CD4-positive, CD25-positive, alpha-beta regulatory T cell (primary cell): ENCODE results near the gene ATP13A4. TPM values are rescaled to one million over a fixed set of nuclear protein-coding genes. Genes with fewer than 3 reads are reported as not detected.

Source experiments
- ATAC-seq, 2 donors: fragments of 150-1000 bp; cut with Tn5 transposase; one replicate each; pipeline ENCODE4 v1.10.0; 2021; ENCODE audit warnings: low read depth in 2 of 2, moderate number of reproducible peaks in 2 of 2, moderate library complexity in 1 of 2
- DNase-seq, 3 donors: peaks; one replicate each; pipeline versions ENCODE4 v3.0.0 to v3.0.0-alpha.2; 2012 to 2022; ENCODE audit warnings: mixed read lengths in 1 of 3
- H3K27ac ChIP-seq: one replicate; pipeline ENCODE4 v1.7.0; 2013; ENCODE audit warnings: mild to moderate bottlenecking, low read length; ENCODE audit not compliant: insufficient read depth, poor library complexity, severe bottlenecking
- H3K27me3 ChIP-seq: one replicate; pipeline ENCODE4 v1.7.0; 2013; ENCODE audit warnings: low read length; ENCODE audit not compliant: control insufficient read depth, insufficient read depth
- H3K36me3 ChIP-seq: one replicate; pipeline ENCODE4 v1.7.0; 2013; ENCODE audit warnings: mild to moderate bottlenecking, low read length, moderate library complexity; ENCODE audit not compliant: control insufficient read depth, insufficient read depth
- H3K4me1 ChIP-seq: 2 replicates; pipeline ENCODE4 v1.7.0; 2013; ENCODE audit warnings: mild to moderate bottlenecking, low read length; ENCODE audit not compliant: insufficient read depth, control insufficient read depth, poor library complexity, severe bottlenecking
- H3K4me3 ChIP-seq: one replicate; pipeline ENCODE4 v1.7.0; 2013; ENCODE audit warnings: low read depth, mild to moderate bottlenecking, low read length, moderate library complexity
- H3K9me3 ChIP-seq, 2 experiments: 1 replicate in 1 of 2; 2 replicates in 1 of 2; pipeline ENCODE4 v1.7.0; 2013; ENCODE audit warnings: low read length in 2 of 2, mild to moderate bottlenecking in 1 of 2, moderate library complexity in 1 of 2; ENCODE audit not compliant: control insufficient read depth in 2 of 2
- H3K27ac Mint-ChIP-seq, 3 donors: one replicate each; pipeline ENCODE4 v1.8.0; 2020 to 2022; ENCODE audit warnings: mild to moderate bottlenecking in 3 of 3, mixed read lengths in 3 of 3, moderate library complexity in 2 of 3
- H3K27me3 Mint-ChIP-seq: one replicate; pipeline ENCODE4 v1.8.0; 2022; ENCODE audit warnings: mild to moderate bottlenecking, mixed read lengths
- H3K36me3 Mint-ChIP-seq: one replicate; pipeline ENCODE4 v1.8.0; 2020; ENCODE audit warnings: mixed read lengths
- H3K4me1 Mint-ChIP-seq, 4 donors: one replicate each; pipeline ENCODE4 v1.8.0; 2020 to 2022; ENCODE audit warnings: mixed read lengths in 4 of 4, mild to moderate bottlenecking in 1 of 4
- H3K4me3 Mint-ChIP-seq, 4 donors: one replicate each; pipeline ENCODE4 v1.8.0; 2020 to 2022; ENCODE audit warnings: mild to moderate bottlenecking in 4 of 4, mixed read lengths in 4 of 4, moderate library complexity in 3 of 4
- H3K9me3 Mint-ChIP-seq, 7 donors: one replicate each; pipeline ENCODE4 v1.8.0; 2020 to 2022; ENCODE audit warnings: mixed read lengths in 7 of 7, mild to moderate bottlenecking in 3 of 7, moderate library complexity in 2 of 7
- polyA plus RNA-seq, 4 donors: library from polyadenylated mRNA; unstranded; fragments of 300-500 nt; fragmentation: Illumina TruSeq; gene quantifications; one replicate each; pipeline ENCODE4 v1.2.3, GENCODE V29; 2021
- total RNA-seq: library from RNA; stranded (reverse); gene quantifications from one replicate; pipeline ENCODE4 v1.2.3, GENCODE V29; 2022

ATP13A4 gene
- total and polyA plus RNA-seq, 5 donors from 2014 or later = 1.6 TPM; not detected in 4

DNA sequence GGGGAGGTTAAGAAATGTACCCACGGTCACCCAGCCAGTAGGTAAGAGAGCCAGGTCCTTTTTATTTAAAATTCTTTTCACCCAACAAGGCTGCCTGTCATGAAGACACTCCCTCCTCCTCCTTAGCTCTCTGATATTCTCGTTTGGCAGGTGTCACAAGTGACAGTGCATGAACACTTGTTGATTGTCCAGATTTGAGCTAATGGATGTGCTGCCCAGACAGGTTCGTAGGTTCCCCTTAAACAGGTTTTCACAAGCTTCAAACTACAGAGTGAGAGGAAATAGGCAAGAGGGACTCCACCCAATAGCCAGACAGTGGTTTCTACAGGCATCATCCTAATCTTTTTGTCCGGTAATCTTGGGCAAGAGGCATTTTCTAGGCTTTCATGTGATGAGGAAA, 32.2 kb downstream of the ATP13A4 start:
- Mint-ChIP-seq H3K9me3 (peaks cover 0 to 7% (median 0%) of the 10 kb centered on the region in 7 donors), H3K27me3 (peaks cover 13% of the 10 kb centered on the region), H3K27ac (no peak overlapping the region), H3K36me3 (no peaks in the 10 kb centered on the region), H3K4me1 (no peaks in the 10 kb centered on the region), H3K4me3 (no peak overlapping the region)
- Histone ChIP-seq H3K27me3 (no peaks in the 10 kb centered on the region), H3K9me3 (no peaks in the 10 kb centered on the region), H3K4me3 (no peak overlapping the region), H3K4me1 (no peaks in the 10 kb centered on the region), H3K27ac (no peak overlapping the region), H3K36me3 (no peaks in the 10 kb centered on the region)
- no peak for DNase-seq
- ATAC-seq = no peak

DNA sequence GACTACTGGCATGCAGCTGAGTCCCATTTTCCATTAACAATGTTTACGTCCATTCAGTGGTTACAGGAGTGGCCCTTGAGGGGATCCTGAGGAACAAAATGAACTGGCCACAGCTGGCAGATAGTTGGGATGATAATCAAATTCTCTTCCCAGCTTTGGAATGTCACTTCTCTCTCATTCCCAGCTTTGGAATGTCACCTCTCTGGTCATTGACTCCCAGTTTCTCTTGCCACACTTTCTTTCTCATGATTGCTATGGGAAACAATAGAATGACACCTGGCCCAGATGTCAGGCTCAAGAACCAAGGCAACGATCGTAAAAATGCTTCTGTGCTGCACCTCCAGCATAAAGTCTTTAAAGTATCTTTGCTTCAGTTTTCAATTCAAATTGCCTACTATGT, 34.0 kb downstream of the ATP13A4 start:
- no peaks in the 10 kb centered on the region for H3K27me3 ChIP-seq
- Mint-ChIP-seq H3K4me3 (no peak overlapping the region), H3K27ac (no peak overlapping the region), H3K4me1 (no peaks in the 10 kb centered on the region), H3K9me3 (peaks cover 0 to 2% (median 0%) of the 10 kb centered on the region in 7 donors), H3K27me3 (peaks cover 16% of the 10 kb centered on the region), H3K36me3 (no peaks in the 10 kb centered on the region)
- DNase-seq (no peak), ATAC-seq (no peak)
- H3K27ac ChIP-seq = no peak overlapping the region
- H3K4me1 ChIP-seq = no peaks in the 10 kb centered on the region
- H3K9me3 ChIP-seq = no peaks in the 10 kb centered on the region
- no peaks in the 10 kb centered on the region for H3K36me3 ChIP-seq
- no peak overlapping the region for H3K4me3 ChIP-seq

DNA sequence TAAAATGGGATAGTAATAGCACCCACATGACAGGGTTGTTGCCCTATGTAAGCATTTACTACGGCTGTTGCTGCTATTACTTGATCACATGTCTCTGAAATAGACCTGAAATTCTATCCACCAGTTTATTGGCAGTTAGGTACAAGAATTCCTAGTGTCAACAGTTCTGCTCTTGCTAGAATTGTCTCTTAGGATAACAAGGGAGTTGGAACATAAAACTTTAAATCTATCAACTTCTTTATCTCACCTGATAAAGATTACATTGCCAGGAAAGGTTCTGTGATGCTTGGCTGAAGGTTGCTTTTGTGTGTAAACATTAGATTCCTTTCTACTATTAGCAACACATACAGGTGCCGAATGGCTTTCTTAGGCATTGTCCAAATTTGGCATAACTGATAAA, 38.7 kb downstream of the ATP13A4 start:
- Mint-ChIP-seq H3K27me3 (peaks cover 10% of the 10 kb centered on the region), H3K27ac (no peak overlapping the region), H3K4me3 (no peak overlapping the region), H3K9me3 (no peaks in the 10 kb centered on the region), H3K36me3 (peaks cover 9% of the 10 kb centered on the region), H3K4me1 (no peaks in the 10 kb centered on the region)
- no peaks in the 10 kb centered on the region for H3K36me3 ChIP-seq
- no peaks in the 10 kb centered on the region for H3K4me1 ChIP-seq
- no peak overlapping the region for H3K27ac ChIP-seq
- no peaks in the 10 kb centered on the region for H3K9me3 ChIP-seq
- ATAC-seq (no peak), DNase-seq (no peak)
- no peaks in the 10 kb centered on the region for H3K27me3 ChIP-seq
- H3K4me3 ChIP-seq = no peak overlapping the region

DNA sequence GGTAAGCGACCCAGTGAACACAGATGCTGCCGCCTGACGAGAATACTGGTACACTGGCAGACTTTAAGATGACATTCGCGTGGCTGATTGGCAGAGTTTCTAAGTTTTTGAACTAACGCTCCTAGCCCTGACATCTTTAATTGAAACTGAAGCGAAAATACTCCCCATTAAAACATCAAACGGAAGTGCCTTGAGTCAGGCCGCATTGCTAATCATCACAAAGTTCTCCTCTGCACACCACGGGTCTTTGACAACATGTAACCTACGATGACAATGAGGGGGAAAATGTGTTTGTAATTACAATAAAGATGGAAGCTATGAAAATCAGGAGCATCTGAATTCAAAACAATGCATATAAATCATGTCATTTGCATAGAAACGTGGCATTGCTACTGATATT, 44.5 kb downstream of the ATP13A4 start:
- Mint-ChIP-seq H3K4me1 (no peaks in the 10 kb centered on the region), H3K27me3 (no peaks in the 10 kb centered on the region), H3K9me3 (no peaks in the 10 kb centered on the region), H3K27ac (no peak overlapping the region), H3K4me3 (no peak overlapping the region), H3K36me3 (peaks cover 9% of the 10 kb centered on the region)
- Histone ChIP-seq H3K27ac (no peak overlapping the region), H3K4me1 (no peaks in the 10 kb centered on the region), H3K4me3 (no peak overlapping the region), H3K36me3 (no peaks in the 10 kb centered on the region), H3K27me3 (no peaks in the 10 kb centered on the region), H3K9me3 (no peaks in the 10 kb centered on the region)
- ATAC-seq (no peak), DNase-seq (no peak)

DNA sequence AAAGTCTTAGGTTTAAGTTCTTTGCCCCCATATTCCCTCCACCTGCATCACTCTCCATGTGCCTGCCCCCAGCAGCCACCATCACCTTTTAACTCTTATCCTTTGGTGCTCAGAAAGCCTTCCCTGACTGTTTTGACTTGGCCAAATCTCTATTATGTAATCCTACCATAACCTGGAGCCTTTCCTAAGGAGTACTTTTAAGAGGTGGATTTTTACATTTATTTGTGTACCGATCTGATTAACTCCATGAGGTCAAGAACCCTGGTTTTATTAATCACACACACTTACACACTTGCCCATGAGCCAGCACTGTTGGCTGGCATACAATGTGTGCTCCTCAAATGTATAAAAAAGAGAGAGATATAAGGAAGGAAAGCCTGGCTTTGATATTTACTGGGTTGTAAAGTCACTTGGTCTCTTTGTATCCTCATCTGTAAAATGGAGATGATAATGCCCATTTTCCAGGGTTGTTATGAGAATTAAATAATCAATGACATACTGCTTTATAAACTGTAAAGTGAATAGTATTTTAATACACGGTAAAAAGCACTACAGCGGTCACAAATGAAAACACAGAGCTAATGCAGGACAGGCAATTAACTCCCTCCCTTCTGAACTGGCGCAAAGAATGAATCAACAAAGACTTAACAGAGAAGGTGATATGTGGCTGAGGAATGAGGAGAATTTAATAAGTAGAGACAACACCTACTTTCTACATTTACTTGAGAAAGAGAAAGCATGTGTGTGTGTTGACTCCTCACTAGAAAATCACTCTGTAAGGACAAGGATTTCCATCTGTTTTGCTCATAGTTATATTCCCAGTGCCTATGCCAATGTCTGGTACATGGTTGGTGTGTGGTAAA, 45.4 kb downstream of the ATP13A4 start:
- Mint-ChIP-seq H3K4me3 (no peak overlapping the region), H3K27ac (no peak overlapping the region), H3K9me3 (no peaks in the 10 kb centered on the region), H3K27me3 (no peaks in the 10 kb centered on the region), H3K36me3 (peaks cover 4% of the 10 kb centered on the region), H3K4me1 (no peaks in the 10 kb centered on the region)
- no peak for ATAC-seq
- Histone ChIP-seq H3K4me3 (no peak overlapping the region), H3K36me3 (no peaks in the 10 kb centered on the region), H3K4me1 (no peaks in the 10 kb centered on the region), H3K9me3 (no peaks in the 10 kb centered on the region), H3K27ac (no peak overlapping the region), H3K27me3 (no peaks in the 10 kb centered on the region)
- DNase-seq = no peak

DNA sequence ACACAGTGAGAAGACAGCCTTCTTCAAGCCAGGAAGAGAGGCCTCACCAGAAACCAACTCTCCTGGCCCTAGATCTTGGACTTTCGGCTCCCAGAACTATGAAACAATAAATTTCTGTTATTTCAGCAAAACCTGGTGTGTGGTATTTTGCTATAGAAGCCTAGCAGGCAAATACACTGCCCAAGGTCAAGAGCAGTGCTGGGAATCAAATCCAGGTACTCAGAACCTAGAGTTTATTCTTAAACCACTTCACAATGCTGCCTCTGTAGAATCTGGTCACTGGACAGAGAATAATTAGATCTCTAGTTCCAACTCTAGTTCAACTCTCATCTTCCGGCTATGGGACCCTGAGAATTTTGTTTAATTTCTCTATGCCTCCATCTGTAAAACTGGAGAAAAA, 46.6 kb downstream of the ATP13A4 start:
- no peaks in the 10 kb centered on the region for H3K9me3 Mint-ChIP-seq
- no peaks in the 10 kb centered on the region for H3K36me3 Mint-ChIP-seq
- no peaks in the 10 kb centered on the region for H3K27me3 ChIP-seq
- DNase-seq = no peak
- no peak for ATAC-seq
- H3K4me3 Mint-ChIP-seq = no peak overlapping the region
- no peaks in the 10 kb centered on the region for H3K4me1 Mint-ChIP-seq
- no peak overlapping the region for H3K27ac Mint-ChIP-seq
- no peak overlapping the region for H3K4me3 ChIP-seq
- no peaks in the 10 kb centered on the region for H3K9me3 ChIP-seq
- no peaks in the 10 kb centered on the region for H3K27me3 Mint-ChIP-seq
- H3K36me3 ChIP-seq = no peaks in the 10 kb centered on the region
- H3K27ac ChIP-seq = no peak overlapping the region
- H3K4me1 ChIP-seq = no peaks in the 10 kb centered on the region

DNA sequence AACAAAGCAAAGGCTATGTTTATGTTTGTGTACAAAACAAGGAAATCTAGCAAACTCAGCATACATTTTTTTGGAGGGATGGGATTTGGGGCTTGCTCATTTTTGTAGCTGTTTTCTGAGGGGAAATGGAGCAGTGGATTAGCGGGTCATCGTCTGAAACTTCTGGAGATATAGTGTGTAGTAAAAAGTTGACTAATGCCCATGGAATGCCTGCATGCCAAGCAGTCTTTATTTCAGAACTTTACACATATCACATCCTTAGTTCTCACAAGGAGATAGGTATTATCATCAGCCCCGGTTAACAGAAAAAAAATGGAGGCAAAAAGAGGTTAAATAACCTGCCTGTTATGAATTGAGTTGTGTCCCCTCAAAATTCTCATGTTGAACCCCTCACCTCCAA, 47.1 kb downstream of the ATP13A4 start:
- Mint-ChIP-seq H3K4me1 (no peaks in the 10 kb centered on the region), H3K4me3 (no peak overlapping the region), H3K27me3 (no peaks in the 10 kb centered on the region), H3K36me3 (no peaks in the 10 kb centered on the region), H3K27ac (no peak overlapping the region), H3K9me3 (no peaks in the 10 kb centered on the region)
- no peak for ATAC-seq
- H3K9me3 ChIP-seq = no peaks in the 10 kb centered on the region
- no peak for DNase-seq
- H3K4me3 ChIP-seq = no peak overlapping the region
- no peaks in the 10 kb centered on the region for H3K36me3 ChIP-seq
- no peak overlapping the region for H3K27ac ChIP-seq
- H3K27me3 ChIP-seq = no peaks in the 10 kb centered on the region
- H3K4me1 ChIP-seq = no peaks in the 10 kb centered on the region

DNA sequence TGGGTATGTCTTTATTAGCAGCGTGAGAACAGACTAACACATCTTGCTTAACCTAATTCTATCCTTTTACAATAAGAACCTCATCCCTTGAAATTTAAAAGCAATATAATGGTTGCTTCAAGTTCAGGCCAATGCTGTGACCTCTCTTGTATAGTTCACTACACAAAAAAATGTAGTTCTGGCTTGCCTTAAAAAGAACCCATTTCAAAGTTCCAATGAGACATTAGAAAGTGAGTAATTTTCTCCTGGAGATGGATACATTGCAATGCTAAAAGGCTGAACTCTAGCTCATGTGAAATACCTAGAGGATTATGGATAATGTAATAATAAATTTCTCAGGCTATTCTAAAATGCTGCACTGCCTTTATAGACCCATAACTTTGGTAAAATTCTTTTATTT, 47.8 kb downstream of the ATP13A4 start:
- Mint-ChIP-seq H3K9me3 (no peaks in the 10 kb centered on the region), H3K36me3 (no peaks in the 10 kb centered on the region), H3K4me3 (no peak overlapping the region), H3K27ac (no peak overlapping the region), H3K27me3 (no peaks in the 10 kb centered on the region), H3K4me1 (no peaks in the 10 kb centered on the region)
- Histone ChIP-seq H3K36me3 (no peaks in the 10 kb centered on the region), H3K9me3 (no peaks in the 10 kb centered on the region), H3K4me1 (no peaks in the 10 kb centered on the region), H3K27me3 (no peaks in the 10 kb centered on the region), H3K27ac (no peak overlapping the region), H3K4me3 (no peak overlapping the region)
- no peak for ATAC-seq
- DNase-seq = no peak
